Kidney epithelial cell (primary cell): ENCODE measurements around the gene MAP3K10. TPM values are rescaled to one million over a fixed set of nuclear protein-coding genes. Genes with fewer than 3 reads are reported as not detected.

ENCODE experiments used
- DNase-seq: peaks from one replicate; pipeline ENCODE4 v3.0.0-alpha.2; 2010; ENCODE audit warnings: low read depth
- H3K27me3 ChIP-seq: 2 replicates; pipeline ENCODE4 v1.6.0; 2011; ENCODE audit warnings: low read length; ENCODE audit not compliant: control insufficient read depth, insufficient read depth
- H3K36me3 ChIP-seq: 2 replicates; pipeline ENCODE4 v1.5.1; 2011; ENCODE audit warnings: low read length; ENCODE audit not compliant: control insufficient read depth, insufficient read depth
- H3K4me3 ChIP-seq: 2 replicates; pipeline ENCODE4 v1.5.1; 2011; ENCODE audit warnings: low read depth, mild to moderate bottlenecking, control low read depth, low read length
- total RNA-seq: library from RNA; depleted of rRNA; stranded (reverse); fragments of >200 nt; gene quantifications from 2 replicates; pipeline ENCODE4 v1.2.3, GENCODE V29; 2015
- TF ChIP-seq, protein P1 (sequence below): IDR thresholded peaks from 2 replicates; pipeline ENCODE4 v1.5.1; 2011; ENCODE audit warnings: mild to moderate bottlenecking, moderate library complexity, low read length, control low read depth, inconsistent platforms; ENCODE audit not compliant: insufficient read depth, poor library complexity, severe bottlenecking

Gene MAP3K10
- total RNA-seq, 1 donor from 2014 or later = 16.8 TPM

DNA sequence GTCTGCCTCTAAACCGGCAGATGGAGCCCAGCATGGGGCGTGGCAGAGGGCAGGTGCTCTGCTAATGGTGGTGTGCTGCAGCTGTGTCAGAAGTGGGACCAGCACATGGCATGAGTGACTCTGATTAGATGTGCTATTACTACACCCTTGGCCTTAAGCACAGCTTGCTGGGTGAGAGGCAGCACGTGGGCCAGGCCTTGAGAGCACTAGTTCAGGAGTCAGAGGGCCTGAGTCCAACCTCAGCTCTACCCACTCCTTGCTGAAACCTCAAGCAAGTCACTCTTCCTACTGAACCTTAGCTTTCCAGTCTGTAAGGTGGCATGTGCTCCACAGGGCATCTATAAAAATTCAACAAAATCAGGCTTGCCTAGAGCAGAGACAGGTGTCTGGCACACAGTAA is 71.2 kb downstream of the MAP3K10 start:
- H3K36me3 ChIP-seq = no peaks in the 10 kb centered on the region
- H3K27me3 ChIP-seq = no peaks in the 10 kb centered on the region
- no peak for DNase-seq
- no peak overlapping the region for H3K4me3 ChIP-seq
- TF ChIP-seq, protein P1, sequence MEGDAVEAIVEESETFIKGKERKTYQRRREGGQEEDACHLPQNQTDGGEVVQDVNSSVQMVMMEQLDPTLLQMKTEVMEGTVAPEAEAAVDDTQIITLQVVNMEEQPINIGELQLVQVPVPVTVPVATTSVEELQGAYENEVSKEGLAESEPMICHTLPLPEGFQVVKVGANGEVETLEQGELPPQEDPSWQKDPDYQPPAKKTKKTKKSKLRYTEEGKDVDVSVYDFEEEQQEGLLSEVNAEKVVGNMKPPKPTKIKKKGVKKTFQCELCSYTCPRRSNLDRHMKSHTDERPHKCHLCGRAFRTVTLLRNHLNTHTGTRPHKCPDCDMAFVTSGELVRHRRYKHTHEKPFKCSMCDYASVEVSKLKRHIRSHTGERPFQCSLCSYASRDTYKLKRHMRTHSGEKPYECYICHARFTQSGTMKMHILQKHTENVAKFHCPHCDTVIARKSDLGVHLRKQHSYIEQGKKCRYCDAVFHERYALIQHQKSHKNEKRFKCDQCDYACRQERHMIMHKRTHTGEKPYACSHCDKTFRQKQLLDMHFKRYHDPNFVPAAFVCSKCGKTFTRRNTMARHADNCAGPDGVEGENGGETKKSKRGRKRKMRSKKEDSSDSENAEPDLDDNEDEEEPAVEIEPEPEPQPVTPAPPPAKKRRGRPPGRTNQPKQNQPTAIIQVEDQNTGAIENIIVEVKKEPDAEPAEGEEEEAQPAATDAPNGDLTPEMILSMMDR = no peak

DNA sequence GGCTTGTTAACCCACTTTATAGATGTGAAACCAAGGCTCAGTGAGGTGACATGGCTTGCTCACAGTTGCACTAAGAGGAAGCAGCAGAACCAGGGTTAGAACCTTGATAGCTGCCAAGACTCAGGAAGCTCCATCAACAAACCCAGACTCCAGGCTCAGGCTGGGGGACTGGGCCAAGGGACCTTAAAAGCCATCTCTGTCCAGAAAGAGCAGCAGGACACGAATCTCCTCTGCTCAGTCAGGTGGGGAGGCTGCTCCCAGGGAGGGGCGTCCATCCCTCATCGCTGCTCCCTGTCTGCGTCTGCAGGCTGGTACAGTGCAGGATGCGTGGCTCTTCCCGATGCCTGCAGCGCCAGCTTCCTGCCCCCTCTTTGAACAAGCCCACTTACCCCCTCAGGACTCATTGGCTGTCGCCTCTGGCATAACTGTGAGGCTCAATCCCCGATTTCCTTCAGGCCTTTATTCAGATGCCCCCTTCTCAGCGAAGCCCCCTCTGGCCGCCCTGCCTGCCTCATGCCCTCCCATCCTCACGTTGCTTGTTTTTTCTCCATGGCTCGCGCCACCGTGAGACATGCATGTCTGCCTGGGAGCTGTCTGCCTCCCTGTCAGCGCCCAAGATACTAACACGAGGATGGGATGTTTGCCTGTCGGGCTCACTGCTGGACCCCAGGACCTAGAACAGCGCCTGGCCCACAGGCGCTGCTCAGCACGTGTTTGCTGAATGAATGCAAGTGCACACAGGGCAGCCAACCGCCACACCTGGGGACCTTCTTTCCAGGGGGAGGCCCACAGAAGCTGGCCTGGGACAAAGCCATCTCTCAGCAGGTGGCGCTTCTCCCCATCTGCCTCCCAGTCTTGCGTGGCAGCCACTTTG is 72.5 kb downstream of the MAP3K10 start:
- H3K27me3 ChIP-seq = no peaks in the 10 kb centered on the region
- no peaks in the 10 kb centered on the region for H3K36me3 ChIP-seq
- no peak overlapping the region for H3K4me3 ChIP-seq
- DNase-seq = no peak
- TF ChIP-seq, protein P1 = no peak

DNA sequence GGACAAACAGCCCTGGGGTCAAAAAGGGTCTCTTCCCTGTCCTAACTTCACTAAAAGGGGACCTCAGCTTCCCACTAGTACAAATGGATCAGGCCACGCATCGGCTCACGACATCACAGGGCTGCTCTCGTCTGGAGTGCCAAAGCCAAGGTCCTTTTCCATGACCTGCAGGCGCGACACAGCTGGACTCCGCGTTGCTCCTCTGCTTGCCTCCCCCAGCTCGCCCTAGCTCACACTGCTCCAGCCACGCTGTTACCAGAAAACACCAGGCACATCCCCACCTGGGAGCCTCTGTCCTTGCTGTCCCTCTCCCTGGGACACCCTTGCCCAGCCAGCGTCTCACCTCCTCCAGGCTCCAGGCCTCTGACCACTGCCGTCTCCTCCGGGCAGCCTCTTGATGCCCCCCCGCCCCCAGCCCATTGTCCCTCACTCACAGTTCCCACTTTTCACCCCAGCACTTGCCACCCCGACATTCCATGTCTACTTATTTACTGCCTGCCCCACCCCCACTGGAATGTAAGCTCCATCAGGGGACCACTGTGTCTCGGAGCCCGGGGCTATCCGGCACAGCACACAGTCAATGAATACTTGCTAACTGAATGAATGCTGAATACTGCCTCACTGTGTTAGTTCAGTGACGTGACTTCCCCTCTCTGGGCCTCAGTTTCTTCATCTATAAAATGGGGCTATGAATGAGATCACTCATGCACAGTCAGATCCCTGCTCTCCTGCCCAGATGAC is 73.3 kb downstream of the MAP3K10 start:
- Histone ChIP-seq H3K36me3 (no peaks in the 10 kb centered on the region), H3K27me3 (no peaks in the 10 kb centered on the region), H3K4me3 (no peak overlapping the region)
- DNase-seq = no peak
- TF ChIP-seq, protein P1 = no peak

Other genes with a start within 250 kb of the MAP3K10 start
- gene PSMC4, start 220.3 kb upstream of the MAP3K10 start, total RNA-seq = 105 and 149 TPM in 2 replicates
- gene ZNF546, start 194.4 kb upstream of the MAP3K10 start, total RNA-seq = 0.42 and 6.0 TPM in 2 replicates
- 4.1 and 12.4 TPM in 2 replicates for gene ZNF780B, start 135.2 kb upstream of the MAP3K10 start, total RNA-seq
- 11.2 and 18.6 TPM in 2 replicates for gene ZNF780A, start 100.5 kb upstream of the MAP3K10 start, total RNA-seq
- gene TTC9B, start 27.0 kb downstream of the MAP3K10 start, total RNA-seq = not detected in 2 replicates
- gene CCNP, start 35.3 kb downstream of the MAP3K10 start, total RNA-seq = 0.17 and 1.3 TPM in 2 replicates
- gene AKT2, start 93.9 kb downstream of the MAP3K10 start, total RNA-seq = 72.3 and 73.5 TPM in 2 replicates
- 5.4 and 10.4 TPM in 2 replicates for gene C19orf47, start 157.0 kb downstream of the MAP3K10 start, total RNA-seq
- gene PLD3, start 157.3 kb downstream of the MAP3K10 start, total RNA-seq = 350 and 417 TPM in 2 replicates
- 0.55 TPM in 1 of 2 replicates, not detected in the other for gene HIPK4, start 198.8 kb downstream of the MAP3K10 start, total RNA-seq
- gene PRX, start 222.0 kb downstream of the MAP3K10 start, total RNA-seq = 2.5 and 2.7 TPM in 2 replicates
- 12.3 and 13.6 TPM in 2 replicates for gene SERTAD1, start 234.6 kb downstream of the MAP3K10 start, total RNA-seq